ENCODE measurements around the gene SLC23A3.

GRCh38 chr2:219140722-219141121 lies 29.1 kb downstream of the SLC23A3 start:
- TF ChIP-seq, protein P1, sequence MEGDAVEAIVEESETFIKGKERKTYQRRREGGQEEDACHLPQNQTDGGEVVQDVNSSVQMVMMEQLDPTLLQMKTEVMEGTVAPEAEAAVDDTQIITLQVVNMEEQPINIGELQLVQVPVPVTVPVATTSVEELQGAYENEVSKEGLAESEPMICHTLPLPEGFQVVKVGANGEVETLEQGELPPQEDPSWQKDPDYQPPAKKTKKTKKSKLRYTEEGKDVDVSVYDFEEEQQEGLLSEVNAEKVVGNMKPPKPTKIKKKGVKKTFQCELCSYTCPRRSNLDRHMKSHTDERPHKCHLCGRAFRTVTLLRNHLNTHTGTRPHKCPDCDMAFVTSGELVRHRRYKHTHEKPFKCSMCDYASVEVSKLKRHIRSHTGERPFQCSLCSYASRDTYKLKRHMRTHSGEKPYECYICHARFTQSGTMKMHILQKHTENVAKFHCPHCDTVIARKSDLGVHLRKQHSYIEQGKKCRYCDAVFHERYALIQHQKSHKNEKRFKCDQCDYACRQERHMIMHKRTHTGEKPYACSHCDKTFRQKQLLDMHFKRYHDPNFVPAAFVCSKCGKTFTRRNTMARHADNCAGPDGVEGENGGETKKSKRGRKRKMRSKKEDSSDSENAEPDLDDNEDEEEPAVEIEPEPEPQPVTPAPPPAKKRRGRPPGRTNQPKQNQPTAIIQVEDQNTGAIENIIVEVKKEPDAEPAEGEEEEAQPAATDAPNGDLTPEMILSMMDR (conservative IDR thresholded peaks at IDR 0.05; ENCODE audit: low read depth, low read length), result no peak
- TF ChIP-seq EZH2 (IDR thresholded peaks at IDR 0.05; ENCODE audit: borderline replicate concordance, low read depth, low read length, poor library complexity, severe bottlenecking), result no peak
